ENCODE measurements around the gene CA10.

DNA sequence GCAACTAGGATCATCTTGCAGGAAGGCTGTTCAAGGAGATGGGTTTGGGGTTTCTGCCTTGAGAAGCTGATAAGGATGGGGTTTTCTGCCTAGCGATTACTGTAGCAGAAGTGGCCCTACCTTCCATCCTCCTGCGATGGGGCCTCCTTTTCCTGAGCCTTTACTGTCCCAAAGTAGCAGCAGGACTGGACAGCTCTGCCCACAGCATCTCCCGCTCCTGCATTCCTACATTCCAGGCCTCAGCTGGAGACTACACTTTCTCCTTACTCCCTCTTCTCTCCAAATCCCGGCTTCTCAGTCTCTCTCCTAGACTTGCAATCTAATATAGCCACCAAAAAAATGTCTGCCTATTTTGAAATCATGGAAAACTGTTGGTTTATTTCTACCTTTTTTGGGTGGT lies 355.4 kb downstream of the CA10 start:
- TF ChIP-seq, protein P1, sequence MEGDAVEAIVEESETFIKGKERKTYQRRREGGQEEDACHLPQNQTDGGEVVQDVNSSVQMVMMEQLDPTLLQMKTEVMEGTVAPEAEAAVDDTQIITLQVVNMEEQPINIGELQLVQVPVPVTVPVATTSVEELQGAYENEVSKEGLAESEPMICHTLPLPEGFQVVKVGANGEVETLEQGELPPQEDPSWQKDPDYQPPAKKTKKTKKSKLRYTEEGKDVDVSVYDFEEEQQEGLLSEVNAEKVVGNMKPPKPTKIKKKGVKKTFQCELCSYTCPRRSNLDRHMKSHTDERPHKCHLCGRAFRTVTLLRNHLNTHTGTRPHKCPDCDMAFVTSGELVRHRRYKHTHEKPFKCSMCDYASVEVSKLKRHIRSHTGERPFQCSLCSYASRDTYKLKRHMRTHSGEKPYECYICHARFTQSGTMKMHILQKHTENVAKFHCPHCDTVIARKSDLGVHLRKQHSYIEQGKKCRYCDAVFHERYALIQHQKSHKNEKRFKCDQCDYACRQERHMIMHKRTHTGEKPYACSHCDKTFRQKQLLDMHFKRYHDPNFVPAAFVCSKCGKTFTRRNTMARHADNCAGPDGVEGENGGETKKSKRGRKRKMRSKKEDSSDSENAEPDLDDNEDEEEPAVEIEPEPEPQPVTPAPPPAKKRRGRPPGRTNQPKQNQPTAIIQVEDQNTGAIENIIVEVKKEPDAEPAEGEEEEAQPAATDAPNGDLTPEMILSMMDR (IDR thresholded peaks at IDR 0.05) = no peak
- no peak for TF ChIP-seq POLR2A (IDR thresholded peaks at IDR 0.05)
